HepG2 (cell line): ENCODE data around the gene ICAM3. TPM values are rescaled to one million over a fixed set of nuclear protein-coding genes. Genes with fewer than 3 reads are reported as not detected.

Experiments used
- HNRNPH1 ChIP-seq: fragments of 200-400 bp; formaldehyde crosslinking; optimal IDR thresholded peaks from 2 replicates; pipeline ENCODE3; 2017; ENCODE audit warnings: mild to moderate bottlenecking, low read depth, low read length
- HNRNPK ChIP-seq: fragments of 200-400 bp; formaldehyde crosslinking; IDR thresholded peaks from 2 replicates; pipeline ENCODE4 v1.6.1; 2018; ENCODE audit warnings: low read length, low read depth, moderate library complexity, mild to moderate bottlenecking; ENCODE audit not compliant: poor library complexity, severe bottlenecking
- KDM3A ChIP-seq: IDR thresholded peaks from 2 replicates; pipeline ENCODE4 v1.6.1; 2018; ENCODE audit warnings: low read depth, missing compliant biosample characterization
- KIAA2018 ChIP-seq: sonication (generic); formaldehyde crosslinking; IDR thresholded peaks from 2 replicates; pipeline ENCODE4 v1.5.0; 2020; ENCODE audit warnings: mild to moderate bottlenecking, missing genetic modification reagents, borderline replicate concordance
- KLF12 ChIP-seq: sonication (generic); formaldehyde crosslinking; IDR thresholded peaks from 2 replicates; pipeline ENCODE4 v1.4.0; 2020; ENCODE audit warnings: missing genetic modification reagents, borderline replicate concordance
- U2AF2 ChIP-seq: fragments of 200-400 bp; formaldehyde crosslinking; IDR thresholded peaks from 2 replicates; pipeline ENCODE4 v1.6.1; 2017; ENCODE audit warnings: low read depth, mild to moderate bottlenecking, low read length
- ZBTB49 ChIP-seq: sonication (generic); formaldehyde crosslinking; IDR thresholded peaks from 2 replicates; pipeline ENCODE4 v1.4.0; 2020; ENCODE audit warnings: missing genetic modification reagents, borderline replicate concordance
- ZFP37 ChIP-seq: sonication (generic); formaldehyde crosslinking; IDR thresholded peaks from 2 replicates; pipeline ENCODE4 v1.4.0; 2020; ENCODE audit warnings: missing genetic modification reagents, borderline replicate concordance
- ZHX1 ChIP-seq: sonication (generic); formaldehyde crosslinking; IDR thresholded peaks from 2 replicates; pipeline ENCODE4 v1.8.1; 2022; ENCODE audit warnings: low read depth, mild to moderate bottlenecking, missing genetic modification reagents
- ZMAT3 ChIP-seq: sonication (generic); formaldehyde crosslinking; conservative IDR thresholded peaks from 2 replicates; pipeline ENCODE4 v1.7.0; 2021; ENCODE audit warnings: missing genetic modification reagents
- ZNF138 ChIP-seq: sonication (generic); formaldehyde crosslinking; IDR thresholded peaks from 2 replicates; pipeline ENCODE4 v1.5.0; 2020; ENCODE audit warnings: mild to moderate bottlenecking, low read depth, missing genetic modification reagents
- ZNF17 ChIP-seq: sonication (generic); formaldehyde crosslinking; IDR thresholded peaks from 2 replicates; pipeline ENCODE4 v1.5.0; 2020; ENCODE audit warnings: mild to moderate bottlenecking, missing genetic modification reagents
- ZNF513 ChIP-seq: sonication (generic); formaldehyde crosslinking; conservative IDR thresholded peaks from 2 replicates; pipeline ENCODE4 v1.5.0; 2020; ENCODE audit warnings: missing genetic modification reagents
- polyA plus RNA-seq, 8 experiments: library from polyadenylated mRNA; depleted of rRNA in 3 of 8; stranded (reverse) in 7 of 8; unstranded in 1 of 8; fragments of >200 nt; fragmentation: Illumina TruSeq in 4 of 8; extraction: Trizol in 4 of 8; gene quantifications; 2 replicates each; pipeline versions ENCODE4 v1.2.1 to v1.2.3, GENCODE V29; 2011 to 2016; ENCODE audit warnings: low read depth in 4 of 8, missing spikeins in 1 of 8, mixed read lengths in 1 of 8; ENCODE audit not compliant: insufficient read depth in 1 of 8
- total RNA-seq, 5 experiments: library from RNA; depleted of rRNA; stranded (reverse); fragments of >200 nt; fragmentation: Illumina TruSeq; extraction: Trizol; gene quantifications; 2 replicates each; pipeline ENCODE4 v1.2.3, GENCODE V29; 2016; ENCODE audit warnings: low read depth in 1 of 5

The ICAM3 gene
- total and polyA plus RNA-seq, 2 of the 13 experiments (the other 11 are each of a cell fraction or from before 2014, with no cell fraction given): 14.1 to 21.0 TPM

- TF ChIP-seq ZNF513 (CRISPR knock-in tag) (no peak), KDM3A (CRISPR knock-in tag) (no peak), ZFP37 (CRISPR knock-in tag) (no peak), ZNF17 (CRISPR knock-in tag) (no peak), ZNF138 (CRISPR knock-in tag) (no peak), HNRNPK (no peak), ZHX1 (CRISPR knock-in tag) (no peak), ZMAT3 (CRISPR knock-in tag) (peak; percentile 58; the same call in 1 of the 2 replicates), HNRNPH1 (no peak), ZBTB49 (CRISPR knock-in tag) (no peak), U2AF2 (no peak), KIAA2018 (CRISPR knock-in tag) (no peak), KLF12 (CRISPR knock-in tag) (no peak; the same call in 1 of the 2 replicates)
Measured at GRCh38 chr19:10380313-10381102, 41.1 kb upstream of the ICAM3 start, which contains the start of gene TYK2 (continued).
